Measurements from ENCODE around the gene EVC.

Gene EVC

DNA sequence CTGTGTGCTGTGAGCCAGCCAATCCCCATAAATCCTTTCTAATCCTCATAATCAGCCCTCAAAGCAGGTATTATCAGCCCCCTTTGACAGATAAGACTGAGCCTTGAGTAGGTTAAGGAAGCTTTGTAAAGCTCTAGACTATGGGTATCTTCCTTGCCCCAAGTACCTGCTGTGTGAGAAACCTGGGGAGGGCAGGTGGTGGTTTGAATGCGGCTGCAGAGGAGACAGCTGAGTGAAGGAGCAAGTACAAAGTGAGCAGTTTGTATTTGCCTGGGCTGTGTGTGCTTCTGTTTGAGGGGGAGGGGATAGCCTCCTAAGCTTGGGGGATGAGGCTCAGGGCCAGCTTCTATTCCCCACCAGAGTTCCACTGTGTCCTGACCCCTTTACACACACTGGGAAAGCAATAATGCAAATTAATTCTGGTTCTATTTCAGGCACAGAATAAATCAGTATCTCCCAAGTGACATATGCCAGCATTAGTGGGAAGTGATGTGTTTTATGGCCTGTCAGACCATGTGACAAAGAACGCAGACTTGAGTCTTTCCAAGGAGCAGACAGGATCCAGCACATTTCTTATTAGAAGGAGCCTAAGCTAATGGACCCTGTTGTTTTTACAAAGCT lies 63.5 kb downstream of the EVC start:
- Histone ChIP-seq H3K27ac (ENCODE audit: low read length) (no peak overlapping the region), H3K79me2 (ENCODE audit: low read length) (no peaks in the 10 kb centered on the region), H3K4me2 (ENCODE audit: low read length) (no peak overlapping the region), H3K36me3 (replicated peaks; ENCODE audit: low read depth, low read length) (peaks cover 21% of the 10 kb centered on the region), H3K9me3 (ENCODE audit: insufficient read depth, low read length) (peaks cover 11% of the 10 kb centered on the region), H4K20me1 (ENCODE audit: insufficient read depth, low read length) (no peaks in the 10 kb centered on the region), H3K4me1 (ENCODE audit: low read length) (no peaks in the 10 kb centered on the region), H2AFZ (ENCODE audit: low read depth, low read length) (no peak overlapping the region), H3K27me3 (ENCODE audit: low read depth, low read length) (no peaks in the 10 kb centered on the region), H3K9ac (ENCODE audit: low read length) (no peak overlapping the region), H3K4me3 (ENCODE audit: low read length) (no peak overlapping the region)
- no peak for TF ChIP-seq EZH2phosphoT487 (IDR thresholded peaks at IDR 0.05; ENCODE audit: low read depth)
- TF ChIP-seq, protein P1, sequence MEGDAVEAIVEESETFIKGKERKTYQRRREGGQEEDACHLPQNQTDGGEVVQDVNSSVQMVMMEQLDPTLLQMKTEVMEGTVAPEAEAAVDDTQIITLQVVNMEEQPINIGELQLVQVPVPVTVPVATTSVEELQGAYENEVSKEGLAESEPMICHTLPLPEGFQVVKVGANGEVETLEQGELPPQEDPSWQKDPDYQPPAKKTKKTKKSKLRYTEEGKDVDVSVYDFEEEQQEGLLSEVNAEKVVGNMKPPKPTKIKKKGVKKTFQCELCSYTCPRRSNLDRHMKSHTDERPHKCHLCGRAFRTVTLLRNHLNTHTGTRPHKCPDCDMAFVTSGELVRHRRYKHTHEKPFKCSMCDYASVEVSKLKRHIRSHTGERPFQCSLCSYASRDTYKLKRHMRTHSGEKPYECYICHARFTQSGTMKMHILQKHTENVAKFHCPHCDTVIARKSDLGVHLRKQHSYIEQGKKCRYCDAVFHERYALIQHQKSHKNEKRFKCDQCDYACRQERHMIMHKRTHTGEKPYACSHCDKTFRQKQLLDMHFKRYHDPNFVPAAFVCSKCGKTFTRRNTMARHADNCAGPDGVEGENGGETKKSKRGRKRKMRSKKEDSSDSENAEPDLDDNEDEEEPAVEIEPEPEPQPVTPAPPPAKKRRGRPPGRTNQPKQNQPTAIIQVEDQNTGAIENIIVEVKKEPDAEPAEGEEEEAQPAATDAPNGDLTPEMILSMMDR (IDR thresholded peaks at IDR 0.05; ENCODE audit: low read depth, low read length): no peak

DNA sequence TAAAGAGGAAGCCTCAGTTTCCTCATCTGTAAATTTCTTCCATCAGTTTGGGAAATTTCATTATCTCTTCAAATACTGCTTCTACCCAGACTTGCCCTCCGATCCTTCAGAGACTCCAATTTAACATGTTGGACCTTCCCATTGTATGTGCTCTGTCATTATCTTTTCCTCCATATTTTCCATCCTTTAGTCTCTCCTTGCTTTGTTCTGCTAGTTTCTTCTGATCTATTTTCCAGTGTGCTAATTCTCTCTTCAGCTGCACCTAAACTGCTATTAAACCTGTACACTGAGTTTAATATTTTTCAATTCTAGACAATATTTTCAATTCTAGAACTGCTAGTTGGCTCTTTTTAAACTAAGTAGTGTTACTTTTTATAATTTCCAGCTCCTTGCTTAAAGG lies 65.5 kb downstream of the EVC start:
- TF ChIP-seq, protein P1 (IDR thresholded peaks at IDR 0.05; ENCODE audit: low read depth, low read length): no peak
- Histone ChIP-seq H3K27ac (ENCODE audit: low read length) (no peak overlapping the region), H3K27me3 (ENCODE audit: low read depth, low read length) (no peaks in the 10 kb centered on the region), H2AFZ (ENCODE audit: low read depth, low read length) (no peak overlapping the region), H4K20me1 (ENCODE audit: insufficient read depth, low read length) (no peaks in the 10 kb centered on the region), H3K79me2 (ENCODE audit: low read length) (no peaks in the 10 kb centered on the region), H3K4me3 (ENCODE audit: low read length) (no peak overlapping the region), H3K9me3 (ENCODE audit: insufficient read depth, low read length) (peaks cover 11% of the 10 kb centered on the region), H3K4me1 (ENCODE audit: low read length) (no peaks in the 10 kb centered on the region), H3K4me2 (ENCODE audit: low read length) (no peak overlapping the region), H3K9ac (ENCODE audit: low read length) (no peak overlapping the region), H3K36me3 (replicated peaks; ENCODE audit: low read depth, low read length) (peaks cover 11% of the 10 kb centered on the region)

DNA sequence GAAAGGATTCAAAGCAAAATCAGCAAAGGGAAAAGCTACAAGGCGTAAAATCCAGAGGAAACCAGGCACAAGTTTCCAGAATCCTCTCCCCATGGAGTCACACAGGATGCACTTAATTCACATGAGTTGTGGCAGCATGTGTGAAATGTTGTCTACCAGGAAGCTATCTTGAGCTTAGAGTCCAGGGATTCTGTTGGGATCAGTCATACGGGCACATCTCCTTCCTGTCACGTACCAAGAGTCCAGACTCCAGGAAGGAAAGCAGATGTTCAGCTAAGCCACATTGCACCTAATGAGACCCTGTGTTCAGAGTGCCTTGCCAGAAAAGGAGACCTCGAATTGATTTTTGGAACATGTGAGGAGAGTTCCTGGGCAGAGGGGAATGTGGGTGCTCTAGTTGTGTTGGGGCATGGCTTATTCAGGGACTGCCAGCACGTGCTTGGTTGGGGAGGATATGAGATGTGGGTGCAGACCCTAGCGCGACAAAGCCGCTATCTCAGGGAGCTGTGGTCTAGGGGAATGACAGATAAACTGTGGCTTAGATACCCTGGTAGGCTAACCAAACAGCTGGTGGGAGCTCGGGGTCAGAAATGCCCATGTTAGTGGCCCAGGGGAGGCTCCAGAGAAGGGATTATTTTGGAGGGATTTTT lies 70.0 kb downstream of the EVC start:
- Histone ChIP-seq H3K4me1 (ENCODE audit: low read length) (no peaks in the 10 kb centered on the region), H3K9ac (ENCODE audit: low read length) (no peak overlapping the region), H3K9me3 (ENCODE audit: insufficient read depth, low read length) (peaks cover 11% of the 10 kb centered on the region), H3K4me3 (ENCODE audit: low read length) (no peak overlapping the region), H3K27me3 (ENCODE audit: low read depth, low read length) (no peaks in the 10 kb centered on the region), H2AFZ (ENCODE audit: low read depth, low read length) (no peak overlapping the region), H3K27ac (ENCODE audit: low read length) (no peak overlapping the region), H3K79me2 (ENCODE audit: low read length) (no peaks in the 10 kb centered on the region), H3K4me2 (ENCODE audit: low read length) (no peak overlapping the region), H4K20me1 (ENCODE audit: insufficient read depth, low read length) (no peaks in the 10 kb centered on the region), H3K36me3 (replicated peaks; ENCODE audit: low read depth, low read length) (peaks cover 16% of the 10 kb centered on the region)
- TF ChIP-seq, protein P1 (IDR thresholded peaks at IDR 0.05; ENCODE audit: low read depth, low read length): no peak
- TF ChIP-seq EZH2phosphoT487 (IDR thresholded peaks at IDR 0.05; ENCODE audit: low read depth): no peak

DNA sequence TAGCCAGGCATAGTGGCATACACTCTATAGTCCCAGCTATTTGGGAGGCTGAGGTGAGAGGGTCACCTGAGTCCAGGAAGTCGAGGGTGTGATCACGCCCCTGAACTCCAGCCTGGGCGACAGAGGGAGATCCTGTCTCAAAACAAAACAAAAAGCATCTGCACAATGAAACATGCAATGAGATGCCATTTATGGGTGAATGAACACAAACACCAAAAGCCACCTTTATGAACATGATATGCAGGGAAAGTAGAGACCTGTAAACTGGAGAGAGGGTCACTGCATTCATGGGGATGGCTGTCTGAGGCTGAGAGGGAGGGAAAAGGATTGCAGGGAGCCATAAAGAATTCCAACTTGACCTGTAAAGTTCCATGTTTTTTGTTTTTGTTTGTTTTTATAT lies 70.7 kb downstream of the EVC start:
- Histone ChIP-seq H3K79me2 (ENCODE audit: low read length) (no peaks in the 10 kb centered on the region), H4K20me1 (ENCODE audit: insufficient read depth, low read length) (no peaks in the 10 kb centered on the region), H3K27ac (ENCODE audit: low read length) (no peak overlapping the region), H3K36me3 (replicated peaks; ENCODE audit: low read depth, low read length) (peaks cover 14% of the 10 kb centered on the region), H2AFZ (ENCODE audit: low read depth, low read length) (no peak overlapping the region), H3K27me3 (ENCODE audit: low read depth, low read length) (no peaks in the 10 kb centered on the region), H3K9ac (ENCODE audit: low read length) (no peak overlapping the region), H3K4me2 (ENCODE audit: low read length) (no peak overlapping the region), H3K4me1 (ENCODE audit: low read length) (no peaks in the 10 kb centered on the region), H3K9me3 (ENCODE audit: insufficient read depth, low read length) (peaks cover 5% of the 10 kb centered on the region), H3K4me3 (ENCODE audit: low read length) (no peak overlapping the region)
- no peak for TF ChIP-seq EZH2phosphoT487 (IDR thresholded peaks at IDR 0.05; ENCODE audit: low read depth)
- TF ChIP-seq, protein P1 (IDR thresholded peaks at IDR 0.05; ENCODE audit: low read depth, low read length): no peak

All from OCI-LY3 (cell line).